ENCODE data around the gene PDCD1LG2.

DNA sequence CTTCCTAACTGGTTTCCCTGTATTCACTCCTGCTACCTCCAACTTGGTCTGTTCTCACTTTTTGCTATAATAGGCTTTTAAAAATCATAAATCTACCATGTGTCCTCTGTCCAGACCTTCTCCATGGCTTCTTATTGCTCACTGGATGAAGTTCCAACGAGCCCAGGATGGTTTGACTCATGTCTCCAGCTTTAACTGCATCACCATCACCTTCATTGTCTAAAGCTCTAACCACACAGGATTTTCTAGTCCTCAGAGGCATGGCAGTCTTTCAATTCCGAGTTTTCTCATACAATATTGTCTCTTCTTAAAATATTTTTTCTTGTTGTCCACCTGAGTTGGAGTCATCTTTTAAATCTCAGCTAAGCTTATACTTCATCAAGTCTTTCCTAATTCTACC lies 49.3 kb downstream of the PDCD1LG2 start:
- TF ChIP-seq, protein P1, sequence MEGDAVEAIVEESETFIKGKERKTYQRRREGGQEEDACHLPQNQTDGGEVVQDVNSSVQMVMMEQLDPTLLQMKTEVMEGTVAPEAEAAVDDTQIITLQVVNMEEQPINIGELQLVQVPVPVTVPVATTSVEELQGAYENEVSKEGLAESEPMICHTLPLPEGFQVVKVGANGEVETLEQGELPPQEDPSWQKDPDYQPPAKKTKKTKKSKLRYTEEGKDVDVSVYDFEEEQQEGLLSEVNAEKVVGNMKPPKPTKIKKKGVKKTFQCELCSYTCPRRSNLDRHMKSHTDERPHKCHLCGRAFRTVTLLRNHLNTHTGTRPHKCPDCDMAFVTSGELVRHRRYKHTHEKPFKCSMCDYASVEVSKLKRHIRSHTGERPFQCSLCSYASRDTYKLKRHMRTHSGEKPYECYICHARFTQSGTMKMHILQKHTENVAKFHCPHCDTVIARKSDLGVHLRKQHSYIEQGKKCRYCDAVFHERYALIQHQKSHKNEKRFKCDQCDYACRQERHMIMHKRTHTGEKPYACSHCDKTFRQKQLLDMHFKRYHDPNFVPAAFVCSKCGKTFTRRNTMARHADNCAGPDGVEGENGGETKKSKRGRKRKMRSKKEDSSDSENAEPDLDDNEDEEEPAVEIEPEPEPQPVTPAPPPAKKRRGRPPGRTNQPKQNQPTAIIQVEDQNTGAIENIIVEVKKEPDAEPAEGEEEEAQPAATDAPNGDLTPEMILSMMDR (IDR thresholded peaks at IDR 0.05) = no peak
- no peak for TF ChIP-seq POLR2A (IDR thresholded peaks at IDR 0.05)
- TF ChIP-seq EP300 (IDR thresholded peaks at IDR 0.05) = no peak
